Effector CD4-positive, alpha-beta T cell (primary cell): ENCODE results near the gene CDX1. TPM values are rescaled to one million over a fixed set of nuclear protein-coding genes. Genes with fewer than 3 reads are reported as not detected.

Source experiments
- DNase-seq: peaks from one replicate; pipeline ENCODE4 v3.0.0-alpha.2; 2020
- total RNA-seq: gene quantifications from one replicate; lab custom pipeline; 2026; lab: John Stamatoyannopoulos, UW

The CDX1 gene
- total RNA-seq = not detected

DNA sequence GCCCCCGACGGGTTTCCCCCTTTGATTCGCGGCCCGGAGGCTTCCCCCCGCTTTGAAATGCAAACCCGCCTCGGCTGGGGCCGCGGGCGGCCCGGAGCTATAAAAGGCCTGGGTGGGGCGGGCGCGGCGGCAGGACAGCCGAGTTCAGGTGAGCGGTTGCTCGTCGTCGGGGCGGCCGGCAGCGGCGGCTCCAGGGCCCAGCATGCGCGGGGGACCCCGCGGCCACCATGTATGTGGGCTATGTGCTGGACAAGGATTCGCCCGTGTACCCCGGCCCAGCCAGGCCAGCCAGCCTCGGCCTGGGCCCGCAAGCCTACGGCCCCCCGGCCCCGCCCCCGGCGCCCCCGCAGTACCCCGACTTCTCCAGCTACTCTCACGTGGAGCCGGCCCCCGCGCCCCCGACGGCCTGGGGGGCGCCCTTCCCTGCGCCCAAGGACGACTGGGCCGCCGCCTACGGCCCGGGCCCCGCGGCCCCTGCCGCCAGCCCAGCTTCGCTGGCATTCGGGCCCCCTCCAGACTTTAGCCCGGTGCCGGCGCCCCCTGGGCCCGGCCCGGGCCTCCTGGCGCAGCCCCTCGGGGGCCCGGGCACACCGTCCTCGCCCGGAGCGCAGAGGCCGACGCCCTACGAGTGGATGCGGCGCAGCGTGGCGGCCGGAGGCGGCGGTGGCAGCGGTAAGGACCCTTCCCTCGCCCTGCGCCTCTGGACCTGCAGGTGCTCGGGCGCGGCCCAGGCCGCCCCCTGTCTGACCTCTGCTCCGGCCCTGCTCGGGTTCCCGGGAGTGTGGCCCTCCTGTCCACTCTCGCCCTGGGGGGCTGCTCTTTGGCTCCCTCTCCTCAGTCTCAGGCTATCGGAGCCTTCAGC lies at the start of gene CDX1:
CDX1 (plus strand) TSS at position 129 of the 862 bp plus-strand sequence; CDS start at position 228, 99 bp downstream.
- DNase-seq = no peak

DNA sequence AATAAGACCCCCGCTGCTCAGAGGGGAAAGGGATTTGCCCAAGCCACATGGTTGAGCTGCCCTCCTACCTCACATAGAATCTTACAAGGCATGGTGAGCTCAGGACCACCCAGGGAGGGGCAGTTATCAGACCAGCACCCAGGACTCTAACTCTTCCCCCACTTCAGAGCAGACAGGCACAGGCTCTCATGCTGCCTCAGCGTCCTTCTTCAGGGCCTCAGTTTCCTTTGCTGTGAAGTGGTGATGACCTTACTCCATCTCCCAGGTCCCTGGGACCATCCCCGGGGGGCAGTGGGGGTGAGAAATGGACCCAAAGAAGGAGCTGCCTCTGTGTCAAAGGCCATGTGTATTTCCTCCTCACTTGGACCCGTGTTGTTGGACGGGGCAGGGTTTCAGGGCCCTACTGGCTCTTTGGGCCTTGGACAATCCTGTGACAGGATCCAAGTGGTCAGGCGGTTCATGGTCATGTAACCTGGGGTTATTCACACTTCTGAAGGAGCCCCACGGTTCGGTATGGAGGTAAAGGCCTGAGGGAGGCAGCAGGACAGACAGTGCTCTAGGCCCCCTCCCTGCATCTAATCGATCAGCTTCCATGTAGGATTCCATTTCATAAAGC lies 48.5 kb upstream of the CDX1 start:
- no peak for DNase-seq

DNA sequence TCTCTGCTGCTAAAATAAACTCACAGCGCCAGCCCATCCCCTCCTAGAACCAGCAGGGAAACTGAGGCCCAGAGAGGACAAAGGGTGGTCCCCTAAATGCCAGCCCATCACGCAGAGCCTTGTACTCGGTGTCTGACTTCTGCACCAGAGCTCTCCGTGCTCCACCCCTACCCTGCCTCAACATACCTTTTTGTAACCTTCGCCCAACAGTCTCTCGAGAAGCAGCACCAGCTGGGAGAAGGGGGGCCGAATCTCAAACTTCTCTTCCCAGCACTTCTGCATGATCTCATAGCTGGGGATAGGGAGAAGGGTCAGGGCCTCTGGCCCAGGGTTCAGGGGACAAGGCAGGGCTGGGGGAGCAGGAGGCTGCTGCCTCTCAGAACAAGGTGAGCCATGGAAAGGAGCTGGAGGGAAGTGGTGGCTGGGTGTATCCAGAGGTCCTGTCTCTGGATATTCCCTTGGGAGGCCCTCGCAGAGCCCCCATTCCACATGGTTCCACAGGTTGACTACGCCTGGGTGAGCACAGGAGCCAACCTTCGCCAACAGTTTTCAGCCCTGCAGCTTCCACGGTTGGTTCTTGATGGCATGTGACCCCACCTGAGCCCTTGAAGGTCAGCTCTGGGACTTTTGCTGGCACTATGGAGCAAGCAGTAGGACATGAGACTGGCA lies 47.9 kb upstream of the CDX1 start:
- DNase-seq = no peak

DNA sequence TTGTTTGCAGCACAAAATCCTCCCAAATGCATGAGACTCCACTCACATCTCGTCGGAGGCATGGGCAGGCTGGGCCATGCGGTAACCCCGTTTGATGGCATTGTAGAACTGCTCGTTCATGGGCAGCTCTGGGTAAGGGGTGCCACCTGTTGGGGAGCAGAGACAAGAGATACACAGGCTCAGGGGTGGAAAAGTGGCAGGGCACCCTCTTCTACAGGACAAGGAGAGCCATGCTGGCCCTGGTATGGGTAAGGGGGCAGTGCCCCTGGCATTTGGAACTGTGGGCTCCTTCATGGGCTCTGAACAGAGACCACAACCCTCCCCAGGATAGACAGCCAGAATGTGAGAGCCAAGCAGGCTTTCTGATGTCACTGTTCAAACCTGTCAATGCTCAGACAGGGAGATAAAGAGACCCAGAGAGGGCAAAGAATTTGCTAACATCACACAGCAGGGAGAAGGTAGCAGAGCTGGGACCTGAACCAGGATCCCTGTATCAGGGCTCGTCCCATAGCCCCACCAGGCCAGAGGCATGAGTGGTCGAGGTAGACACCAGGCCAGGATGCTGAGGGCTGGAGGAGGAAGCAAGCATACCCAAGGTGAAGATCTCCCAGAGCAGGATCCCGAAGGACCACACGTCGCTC lies 47.0 kb upstream of the CDX1 start:
- no peak for DNase-seq

DNA sequence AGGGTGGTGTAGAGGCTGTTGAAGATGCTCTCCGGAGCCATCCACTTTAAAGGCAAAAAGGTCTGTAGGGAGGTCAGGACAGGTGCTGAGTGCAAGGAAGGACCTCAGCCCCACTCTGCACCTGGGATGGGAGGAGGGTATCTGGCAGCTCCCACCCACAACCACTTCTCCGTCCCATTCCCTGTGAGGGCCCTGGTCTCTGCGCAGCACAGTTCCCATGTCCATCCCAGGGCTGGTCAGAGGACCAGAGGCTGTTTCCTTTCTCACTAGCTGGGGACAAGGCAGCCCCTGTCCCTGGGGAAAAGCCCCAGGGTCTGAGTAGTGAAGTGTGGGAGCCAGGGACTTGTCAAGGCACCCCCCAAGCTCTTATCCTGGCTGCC lies 46.5 kb upstream of the CDX1 start:
- DNase-seq = no peak

DNA sequence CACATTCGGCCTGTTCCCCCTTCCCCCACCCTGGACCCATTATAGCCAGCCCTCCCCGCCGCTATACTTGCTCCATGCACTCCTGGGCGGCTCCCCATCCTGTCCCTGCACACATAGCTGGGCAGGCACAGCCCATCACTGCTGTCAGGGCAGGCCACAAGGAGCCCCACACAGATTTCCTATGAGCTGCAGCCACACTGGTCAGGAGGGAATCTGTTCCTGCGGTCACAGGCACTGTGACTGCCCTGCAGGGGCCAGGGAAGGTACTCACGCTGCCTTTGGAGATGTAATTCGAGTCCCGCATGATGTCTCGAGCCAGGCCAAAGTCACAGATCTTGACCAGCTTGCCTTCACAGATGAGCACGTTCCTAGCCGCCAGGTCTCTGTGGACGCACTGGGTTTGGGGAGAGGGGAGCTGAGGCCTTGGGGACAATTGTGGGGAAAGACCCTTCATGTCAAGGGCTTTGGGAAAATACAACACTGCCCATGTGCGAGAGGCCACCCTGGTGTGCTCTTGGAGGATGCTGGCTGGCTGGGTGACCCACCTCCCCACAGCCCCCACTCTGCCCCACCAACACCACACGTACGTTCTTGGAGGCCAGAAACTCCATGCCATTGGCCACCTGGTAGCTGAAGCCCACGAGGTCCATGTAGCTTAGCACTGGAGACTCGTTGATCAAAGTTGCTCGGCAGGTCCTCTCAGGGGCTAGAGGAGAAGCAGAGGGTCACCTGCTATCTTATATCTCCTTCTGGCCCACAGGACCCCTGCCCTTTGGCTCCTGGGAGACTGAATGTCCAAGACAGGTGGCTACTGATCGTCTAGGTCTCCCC lies 45.7 kb upstream of the CDX1 start:
- DNase-seq = no peak

DNA sequence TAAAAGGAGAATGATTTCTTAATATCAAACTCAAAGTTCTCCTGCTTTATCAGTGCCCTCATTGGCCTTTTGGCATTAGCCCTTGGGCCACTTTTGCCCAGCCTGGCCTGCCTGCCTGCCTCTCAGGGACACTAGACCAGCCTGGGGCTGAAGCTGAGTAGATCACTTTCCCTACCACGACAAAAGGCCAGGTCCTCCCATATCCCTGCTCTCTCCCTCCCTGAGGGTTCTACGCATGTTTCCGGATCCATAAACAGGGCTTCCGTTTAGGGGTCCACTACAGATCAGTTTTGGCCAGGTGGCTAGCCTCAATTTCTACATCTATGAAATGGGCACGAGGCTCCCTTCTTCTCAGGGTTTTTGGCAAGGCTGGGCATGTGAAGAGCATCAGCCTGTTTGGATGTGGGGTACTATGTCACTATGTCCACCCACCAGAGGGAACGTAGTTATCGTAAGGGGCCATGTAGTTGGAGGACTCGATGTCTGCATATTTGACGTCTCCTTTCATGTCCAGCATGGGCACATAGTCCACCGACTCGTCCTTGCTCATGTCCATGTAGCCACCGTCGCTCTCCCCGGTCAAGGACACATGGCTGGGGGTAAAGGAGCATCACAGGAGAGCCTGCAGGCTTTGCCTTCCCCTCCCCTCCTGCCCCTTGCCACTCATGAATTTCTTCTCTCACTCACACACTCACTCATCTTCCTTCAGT lies 45.0 kb upstream of the CDX1 start:
- no peak for DNase-seq

DNA sequence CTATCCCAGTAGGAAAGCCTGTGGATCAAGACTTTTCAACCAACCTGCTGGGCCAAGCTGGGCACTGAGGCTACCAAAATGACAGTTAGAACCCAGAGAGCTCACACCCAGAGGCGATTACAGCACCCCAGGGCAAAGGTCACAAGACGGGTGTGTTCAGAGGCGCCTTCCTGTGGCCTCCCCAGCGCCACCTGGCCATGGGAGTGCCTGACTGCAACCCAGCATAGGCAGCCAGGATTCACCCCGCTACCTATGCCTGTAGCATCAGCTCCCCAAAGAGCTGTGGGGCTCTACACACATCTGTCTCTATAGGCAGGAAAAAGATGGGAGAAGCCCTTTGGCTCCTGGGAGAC lies 44.4 kb upstream of the CDX1 start:
- no peak for DNase-seq

DNA sequence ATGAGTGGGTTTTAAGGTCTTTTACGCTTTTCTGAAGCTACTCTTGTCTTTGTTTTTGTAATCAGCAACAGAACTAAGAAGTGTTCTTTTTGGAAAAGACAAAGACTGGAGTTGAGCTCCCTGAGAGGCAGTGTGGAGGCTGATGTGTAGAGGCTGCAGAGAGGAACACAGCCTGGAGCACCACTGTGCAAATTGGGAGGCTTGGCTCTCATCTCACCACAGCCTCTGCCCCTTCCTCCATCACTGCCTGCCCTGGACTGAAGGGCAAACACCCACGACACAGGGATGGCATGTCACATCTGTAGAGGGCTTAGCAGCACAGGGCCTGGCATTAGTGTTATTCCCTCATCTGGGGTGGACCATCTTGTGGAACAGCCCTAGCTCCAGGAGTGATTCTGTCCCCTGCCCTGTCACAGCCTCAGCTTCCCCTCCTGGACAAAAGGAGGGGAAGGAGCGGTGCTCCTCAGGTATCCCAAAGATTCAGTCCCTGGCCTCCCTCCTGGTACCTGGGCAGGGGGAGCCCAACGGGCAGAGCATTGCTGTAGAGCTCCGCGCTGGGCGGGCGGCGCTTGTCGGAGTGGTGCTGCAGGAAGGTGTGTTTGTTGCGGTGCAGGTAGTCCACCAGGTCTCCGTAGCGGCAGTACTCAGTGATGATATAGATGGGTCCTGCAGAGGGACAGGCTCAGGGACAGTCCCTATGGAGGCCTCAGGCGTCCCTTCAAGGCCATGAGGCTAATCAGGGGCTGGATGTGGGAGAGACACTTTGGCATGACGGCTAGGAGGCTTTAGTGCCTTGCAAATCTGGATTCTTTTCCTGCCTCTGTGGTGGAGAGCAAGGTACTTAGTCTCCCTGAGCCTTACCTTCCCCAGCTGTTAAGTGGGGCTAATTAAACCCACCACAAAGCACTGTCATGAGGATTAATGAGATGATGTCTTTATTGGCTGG lies 43.8 kb upstream of the CDX1 start:
- DNase-seq = no peak

DNA sequence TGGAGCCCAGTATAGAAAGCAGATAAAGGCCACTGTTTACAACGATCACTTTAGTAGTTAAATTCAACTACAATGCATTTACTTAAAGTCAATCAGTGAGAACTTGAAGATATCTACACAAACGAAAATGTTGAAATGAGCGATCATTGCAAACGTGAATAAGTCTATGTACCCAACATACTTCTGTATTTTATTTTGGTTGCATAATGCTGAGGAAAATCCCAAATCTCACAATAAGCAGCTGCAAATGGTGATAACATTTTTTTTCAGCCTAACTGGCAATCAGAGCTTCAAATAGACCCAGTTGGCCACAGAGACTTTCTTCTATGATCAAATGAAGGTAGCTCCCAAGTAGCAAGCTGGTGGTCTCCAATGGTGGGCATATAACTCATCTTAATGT lies 43.0 kb upstream of the CDX1 start:
- DNase-seq = no peak

DNA sequence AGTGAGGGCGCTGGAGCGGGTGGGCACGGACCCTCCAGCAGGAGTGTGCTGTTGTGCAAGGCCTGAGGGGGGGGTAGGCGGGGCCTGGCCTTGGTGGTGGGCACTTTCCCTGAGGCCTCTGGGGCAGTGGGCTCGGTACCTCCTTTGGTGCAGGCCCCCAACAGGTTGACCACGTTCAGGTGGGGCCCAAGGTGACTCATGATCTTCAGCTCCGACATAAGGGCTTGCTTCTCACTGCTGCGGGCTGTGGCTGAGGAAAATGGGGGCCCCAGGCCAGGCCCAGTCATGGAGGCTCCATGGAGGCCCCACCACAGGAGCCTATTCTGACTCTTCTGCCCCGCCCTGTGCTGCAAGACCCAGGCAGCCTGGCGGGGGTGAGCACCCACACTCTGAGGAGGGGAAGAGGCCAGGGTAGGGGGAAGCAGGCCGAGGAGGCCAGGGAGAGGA lies 42.4 kb upstream of the CDX1 start:
- DNase-seq = no peak

DNA sequence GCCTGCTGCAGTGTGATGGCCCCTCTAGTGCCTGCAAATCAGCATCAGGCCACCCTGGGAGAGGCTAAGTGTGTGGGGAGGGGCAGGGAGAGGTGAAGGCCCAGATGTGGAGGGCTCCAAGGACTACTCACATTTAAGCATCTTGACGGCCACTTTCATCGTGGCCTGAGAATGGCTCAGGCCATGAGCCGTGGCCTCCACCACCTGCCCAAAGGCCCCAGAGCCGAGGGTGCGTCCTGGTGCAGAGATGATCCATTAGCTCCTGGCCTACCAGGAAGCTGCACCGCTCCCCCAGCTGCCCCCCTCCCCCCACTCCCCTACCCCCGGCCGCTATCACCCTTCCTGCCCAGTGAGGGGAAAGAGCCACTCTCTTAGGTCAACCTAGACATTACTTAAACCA lies 42.0 kb upstream of the CDX1 start:
- no peak for DNase-seq

DNA sequence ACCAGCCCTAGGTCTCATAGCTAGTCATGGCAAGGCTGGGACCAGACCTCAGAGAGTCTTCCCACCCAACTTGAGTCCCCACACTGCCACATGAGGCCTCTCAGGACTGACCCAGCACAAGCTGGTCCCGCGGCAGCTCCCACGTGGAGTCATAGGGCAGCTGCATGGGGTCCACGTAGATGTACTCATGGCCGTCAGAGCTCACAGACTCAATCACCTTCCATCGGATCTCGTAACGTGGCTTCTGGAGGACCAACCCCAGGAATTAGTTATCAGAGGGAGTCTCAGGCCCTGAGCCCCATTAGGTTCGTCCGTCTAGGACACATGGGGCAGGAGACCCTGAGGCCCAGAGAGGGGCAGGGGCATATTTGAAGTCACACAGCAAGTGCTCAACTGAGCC lies 41.2 kb upstream of the CDX1 start:
- no peak for DNase-seq

DNA sequence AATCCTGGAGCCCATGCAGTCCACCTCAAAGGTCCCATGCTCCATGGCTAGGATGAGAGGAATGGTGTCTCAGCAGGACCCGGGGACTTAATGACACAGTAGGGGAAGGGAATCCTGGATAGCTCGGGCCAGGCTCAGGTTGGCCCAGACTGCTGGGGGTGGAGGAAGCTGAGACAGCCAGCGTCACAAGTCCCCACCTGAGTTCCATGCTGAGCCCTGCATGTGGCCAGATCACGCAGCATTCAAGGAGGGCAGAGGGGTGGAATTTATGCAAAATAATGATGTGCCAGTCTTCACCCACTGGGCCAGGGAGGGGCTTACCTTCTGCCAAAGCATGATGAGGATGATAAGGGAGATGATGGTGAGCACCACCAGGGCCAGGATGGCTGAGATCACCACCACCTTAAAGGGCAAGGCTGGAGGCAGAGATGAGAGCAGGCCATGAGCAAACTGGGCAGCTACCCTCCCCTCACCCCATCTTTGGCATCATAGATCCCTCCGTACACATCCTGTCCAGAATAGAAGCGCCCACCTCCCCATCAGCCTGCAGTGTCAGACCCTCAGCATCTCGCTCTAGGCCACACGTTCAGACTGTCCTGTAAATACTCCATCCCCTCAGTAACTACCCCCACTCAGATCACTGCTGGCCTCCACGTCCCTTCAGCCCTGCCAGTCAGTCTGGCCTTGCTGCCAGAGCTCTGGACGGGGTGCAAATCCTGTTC lies 40.2 kb upstream of the CDX1 start:
- DNase-seq = no peak

DNA sequence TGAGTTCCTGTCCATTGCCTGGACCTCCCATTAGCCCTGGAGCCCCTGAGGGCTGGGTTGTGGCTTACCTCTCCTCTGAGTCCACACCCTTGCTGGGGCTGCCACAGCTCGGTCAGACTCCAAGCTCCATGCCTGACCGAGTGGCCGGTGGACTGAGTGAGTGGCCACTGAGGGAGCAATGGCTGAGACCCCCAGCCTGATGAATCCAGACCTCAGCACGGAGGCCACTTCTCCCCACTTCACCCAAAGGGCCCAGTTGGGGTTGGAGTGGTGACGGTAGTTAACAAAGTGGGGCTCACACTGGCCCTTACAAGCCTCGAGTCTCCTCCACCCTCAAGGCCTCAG lies 39.7 kb upstream of the CDX1 start:
- no peak for DNase-seq

DNA sequence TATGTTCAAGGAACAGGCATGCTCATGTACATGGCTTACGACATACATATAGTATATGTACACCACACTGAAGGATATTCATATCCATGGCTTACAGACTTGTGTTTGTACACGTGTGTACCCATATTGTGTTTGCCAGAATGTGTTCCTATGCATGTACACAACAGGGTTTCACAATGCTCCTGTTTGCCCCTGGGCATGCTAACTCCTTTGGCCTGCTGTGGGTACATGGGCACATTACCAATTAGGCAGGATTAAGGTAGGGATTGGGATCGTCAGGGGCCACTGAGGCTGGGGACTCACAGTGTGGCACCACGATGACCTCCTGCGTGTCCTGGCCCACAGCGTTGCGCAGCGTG lies 37.1 kb upstream of the CDX1 start:
- no peak for DNase-seq

DNA sequence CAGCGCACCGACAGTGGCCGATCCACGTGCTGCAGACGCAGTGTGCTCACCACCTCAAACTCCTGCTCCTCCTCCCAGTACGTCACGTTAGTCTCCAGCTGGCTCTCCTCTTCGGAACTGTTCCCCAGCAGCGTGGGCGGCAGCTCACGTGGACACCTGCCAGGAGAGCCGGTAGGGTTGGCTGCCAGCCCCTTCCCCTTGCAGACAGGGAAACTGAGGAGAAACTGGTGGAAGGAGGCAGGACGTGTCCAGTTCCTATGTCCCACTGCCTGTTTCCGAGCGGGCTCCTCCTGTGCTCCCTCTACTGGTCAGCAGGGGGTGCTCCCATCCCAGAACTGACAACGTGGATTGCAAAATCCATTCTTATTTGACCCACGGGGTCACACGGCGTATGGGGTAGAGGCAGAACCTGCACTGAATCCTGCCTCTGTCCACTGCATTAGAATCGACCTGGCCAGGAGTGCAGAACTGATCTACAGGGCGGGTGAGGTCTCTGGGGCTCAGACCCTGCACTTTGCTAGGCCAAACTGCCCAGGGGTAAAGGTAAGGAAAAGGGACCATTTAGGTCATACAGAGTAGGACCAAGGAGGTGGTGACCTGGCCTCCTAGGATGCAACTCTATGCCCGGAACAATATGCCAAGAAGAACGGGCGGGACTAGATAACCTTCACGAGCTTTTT lies 36.6 kb upstream of the CDX1 start:
- DNase-seq = no peak

DNA sequence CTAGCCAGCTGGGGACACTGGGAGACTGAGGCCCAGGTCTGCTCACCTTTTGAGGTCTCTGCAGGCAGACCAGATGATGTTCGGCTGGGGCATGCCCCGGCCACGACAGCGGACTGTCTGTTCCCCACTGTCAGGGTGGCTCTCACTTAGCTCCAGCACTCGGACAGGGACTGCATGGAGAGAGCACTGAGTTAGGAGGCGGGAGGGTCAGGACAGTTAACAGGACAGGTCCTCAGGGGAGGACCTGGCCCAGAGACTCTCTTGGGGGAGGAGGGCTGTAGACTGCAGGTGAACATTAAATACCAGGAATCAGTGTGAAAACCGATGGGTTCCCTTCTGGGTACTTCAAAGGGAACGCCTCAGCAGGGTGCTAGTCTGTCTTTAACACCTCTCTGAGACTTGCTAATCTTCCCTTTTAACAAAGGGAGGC lies 36.1 kb upstream of the CDX1 start:
- no peak for DNase-seq

DNA sequence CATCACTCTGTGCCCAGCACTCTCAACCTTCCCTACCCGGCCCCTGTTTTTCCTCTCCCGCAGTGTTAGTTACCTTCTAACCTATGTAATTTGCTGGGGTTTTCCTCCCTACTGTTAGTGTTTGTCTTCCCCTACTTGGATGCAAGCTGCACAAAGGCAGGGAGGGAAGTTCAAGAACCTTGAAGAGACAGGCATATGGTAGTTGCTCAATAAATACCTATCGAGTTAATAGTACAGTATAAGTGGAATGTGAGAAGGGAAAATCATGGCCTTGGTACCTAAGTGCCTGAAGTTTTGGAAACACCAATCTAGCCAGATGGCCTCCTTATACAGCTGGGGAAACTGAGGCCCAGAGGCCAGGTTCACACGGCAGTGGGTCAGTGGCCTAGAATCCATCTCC lies 35.1 kb upstream of the CDX1 start:
- DNase-seq = no peak
